Measurements from ENCODE around the gene DKC1. TPM values are rescaled to one million over a fixed set of nuclear protein-coding genes. Genes with fewer than 3 reads are reported as not detected.

DKC1 gene
- total RNA-seq, 1 experiment from 2014 or later, result 160 TPM

DNA sequence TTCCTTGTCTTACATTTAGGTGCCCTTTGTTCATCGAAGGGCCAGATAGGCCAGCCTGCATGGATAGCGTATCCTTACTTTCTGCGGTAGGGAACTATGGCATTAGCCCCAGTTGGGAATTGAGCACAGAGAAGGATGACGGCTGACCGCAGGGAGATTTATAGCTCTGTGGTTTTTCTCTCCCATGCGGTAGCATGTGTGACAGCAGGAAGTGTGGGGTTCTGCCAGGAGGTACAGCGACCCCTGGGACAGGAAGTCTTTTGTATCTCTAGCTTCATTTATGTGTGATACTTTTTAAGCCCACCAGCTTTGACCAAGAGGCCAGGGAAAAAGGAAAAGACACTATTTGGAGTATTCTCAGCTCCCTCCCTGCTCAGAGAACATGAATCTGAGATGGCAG, 44.8 kb upstream of the DKC1 start:
- Mint-ChIP-seq H3K27ac (no peak overlapping the region; a peak in 1 of 7 replicates), H3K4me1 (peaks cover 0 to 5% of the 10 kb centered on the region in 2 experiments; a peak in 1 of 4 replicates), H3K4me3 (no peak overlapping the region), H3K27me3 (ENCODE audit: low read depth) (no peaks in the 10 kb centered on the region), H3K36me3 (ENCODE audit: insufficient read depth in 1 of 3, low read depth in 3 of 3) (peaks cover 0 to 3% (median 0%) of the 10 kb centered on the region in 3 experiments; a peak in 2 of 7 replicates), H3K9me3 (peaks cover 56 to 61% of the 10 kb centered on the region in 2 experiments)
- H4K91ac ChIP-seq (ENCODE audit: insufficient read length, low read depth, low read length), result no peak overlapping the region
- H3K23ac ChIP-seq (ENCODE audit: insufficient read length, low read depth, low read length), result no peak overlapping the region
- no peak overlapping the region for H3K9ac ChIP-seq (ENCODE audit: extremely low read depth, insufficient read length, low read length)
- no peak overlapping the region for H3K56ac ChIP-seq (ENCODE audit: insufficient read length, low read depth, low read length)
- WGBS (ENCODE audit: extremely low coverage, insufficient read length, low lambda C conversion rate), result no CpG with 5 or more reads among the region's 7 CpGs
- no peak overlapping the region for H3K4me2 ChIP-seq (ENCODE audit: insufficient read depth, insufficient read length, low read length)
- no peak overlapping the region for H4K8ac ChIP-seq (replicated peaks; ENCODE audit: insufficient read length, low read depth, low read length)
- no peaks in the 10 kb centered on the region for H3K79me2 ChIP-seq (ENCODE audit: insufficient read depth, low read length)
- no peaks in the 10 kb centered on the region for H4K20me1 ChIP-seq (ENCODE audit: control insufficient read depth, insufficient read depth, insufficient read length)
- H3K18ac ChIP-seq (ENCODE audit: insufficient read length, low read depth, low read length), result no peak overlapping the region
- H2BK20ac ChIP-seq (ENCODE audit: low read depth, low read length, poor library complexity, severe bottlenecking), result no peak overlapping the region
- no peak overlapping the region for H2AK5ac ChIP-seq (ENCODE audit: insufficient read length, low read length)
- H2AFZ ChIP-seq (ENCODE audit: low read length), result no peak overlapping the region
- H3K9me3 ChIP-seq (ENCODE audit: control insufficient read depth, low read depth, low read length), result peaks cover 27% of the 10 kb centered on the region
- no peak overlapping the region for H2BK120ac ChIP-seq (ENCODE audit: low read depth, low read length, poor library complexity, severe bottlenecking)
- H3K23me2 ChIP-seq (ENCODE audit: insufficient read length, low read depth, low read length, poor library complexity, severe bottlenecking), result no peaks in the 10 kb centered on the region
- no peaks in the 10 kb centered on the region for H3K79me1 ChIP-seq (ENCODE audit: insufficient read depth, low read depth, low read length, poor library complexity, severe bottlenecking)
- DNase-seq, result no peak
- H3K4ac ChIP-seq (ENCODE audit: low read depth, low read length), result no peak overlapping the region
- no peaks in the 10 kb centered on the region for H3K4me1 ChIP-seq (ENCODE audit: insufficient read depth, low read length)
- TF ChIP-seq, protein P1, sequence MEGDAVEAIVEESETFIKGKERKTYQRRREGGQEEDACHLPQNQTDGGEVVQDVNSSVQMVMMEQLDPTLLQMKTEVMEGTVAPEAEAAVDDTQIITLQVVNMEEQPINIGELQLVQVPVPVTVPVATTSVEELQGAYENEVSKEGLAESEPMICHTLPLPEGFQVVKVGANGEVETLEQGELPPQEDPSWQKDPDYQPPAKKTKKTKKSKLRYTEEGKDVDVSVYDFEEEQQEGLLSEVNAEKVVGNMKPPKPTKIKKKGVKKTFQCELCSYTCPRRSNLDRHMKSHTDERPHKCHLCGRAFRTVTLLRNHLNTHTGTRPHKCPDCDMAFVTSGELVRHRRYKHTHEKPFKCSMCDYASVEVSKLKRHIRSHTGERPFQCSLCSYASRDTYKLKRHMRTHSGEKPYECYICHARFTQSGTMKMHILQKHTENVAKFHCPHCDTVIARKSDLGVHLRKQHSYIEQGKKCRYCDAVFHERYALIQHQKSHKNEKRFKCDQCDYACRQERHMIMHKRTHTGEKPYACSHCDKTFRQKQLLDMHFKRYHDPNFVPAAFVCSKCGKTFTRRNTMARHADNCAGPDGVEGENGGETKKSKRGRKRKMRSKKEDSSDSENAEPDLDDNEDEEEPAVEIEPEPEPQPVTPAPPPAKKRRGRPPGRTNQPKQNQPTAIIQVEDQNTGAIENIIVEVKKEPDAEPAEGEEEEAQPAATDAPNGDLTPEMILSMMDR (conservative IDR thresholded peaks at IDR 0.05), result no peak
- no peak overlapping the region for H2BK12ac ChIP-seq (ENCODE audit: insufficient read length, low read depth, low read length)
- H4K5ac ChIP-seq (ENCODE audit: insufficient read length, low read depth, low read length), result no peak overlapping the region
- H3K27ac ChIP-seq (ENCODE audit: insufficient read length, low read depth, low read length), result no peak overlapping the region
- no peak overlapping the region for H3K14ac ChIP-seq (ENCODE audit: insufficient read depth, low read length)
- no peak overlapping the region for H2BK5ac ChIP-seq (ENCODE audit: insufficient read length, low read length)
- H2BK15ac ChIP-seq (ENCODE audit: low read depth, low read length), result no peak overlapping the region
- H3T11ph ChIP-seq (ENCODE audit: low read length), result no peak overlapping the region
- no peaks in the 10 kb centered on the region for H3K27me3 ChIP-seq (ENCODE audit: insufficient read depth, low read length)

Measured in H9 (cell line).